GM21390 (cell line): ENCODE results near the gene DLGAP1.

Experiments used
- ATAC-seq: cut with Tn5 transposase; IDR thresholded peaks from one replicate; pipeline ENCODE4 v1.9.1; 2021; ENCODE audit not compliant: unreplicated experiment

The DLGAP1 gene

GRCh38 chr18:3578621-3579020 lies 876.5 kb downstream of the DLGAP1 start:
- no peak for ATAC-seq

- ATAC-seq: no peak
These were observed 877.7 kb downstream of the DLGAP1 start for GRCh38 chr18:3577281-3577855.

GRCh38 chr18:3572761-3573160 lies 882.3 kb downstream of the DLGAP1 start:
- no peak for ATAC-seq

- ATAC-seq: no peak
These were observed 888.3 kb downstream of the DLGAP1 start for GRCh38 chr18:3566851-3567250.

GRCh38 chr18:3560755-3561154 lies 894.4 kb downstream of the DLGAP1 start:
- no peak for ATAC-seq

- ATAC-seq: no peak
These were observed 900.2 kb downstream of the DLGAP1 start for GRCh38 chr18:3554811-3555427.

- no peak for ATAC-seq
These were observed 901.0 kb downstream of the DLGAP1 start for GRCh38 chr18:3554091-3554601.

- no peak for ATAC-seq
These were observed 902.8 kb downstream of the DLGAP1 start for GRCh38 chr18:3552305-3552704.

GRCh38 chr18:3547891-3548615 lies 907.1 kb downstream of the DLGAP1 start:
- ATAC-seq: no peak

GRCh38 chr18:3546106-3546505 lies 909.0 kb downstream of the DLGAP1 start:
- no peak for ATAC-seq

GRCh38 chr18:3544537-3544936 lies 910.6 kb downstream of the DLGAP1 start:
- ATAC-seq: no peak

- peak; percentile 80 for ATAC-seq
These were observed 913.3 kb downstream of the DLGAP1 start for GRCh38 chr18:3541549-3542386.

- no peak for ATAC-seq
These were observed 914.1 kb downstream of the DLGAP1 start for GRCh38 chr18:3540805-3541548.

- ATAC-seq: no peak
These were observed 916.0 kb downstream of the DLGAP1 start for GRCh38 chr18:3538954-3539617.

GRCh38 chr18:3538456-3538855 lies 916.7 kb downstream of the DLGAP1 start:
- ATAC-seq: no peak

- ATAC-seq: no peak
These were observed 924.3 kb downstream of the DLGAP1 start for GRCh38 chr18:3530807-3531206.

- ATAC-seq: no peak
These were observed 925.5 kb downstream of the DLGAP1 start for GRCh38 chr18:3529601-3530000.

- no peak for ATAC-seq
These were observed 926.0 kb downstream of the DLGAP1 start for GRCh38 chr18:3529077-3529476.

GRCh38 chr18:3528231-3528630 lies 926.9 kb downstream of the DLGAP1 start:
- no peak for ATAC-seq
